HCT116 (cell line): ENCODE measurements around the gene YWHAB. TPM values are rescaled to one million over a fixed set of nuclear protein-coding genes. Genes with fewer than 3 reads are reported as not detected.

Experiments
- ATAC-seq: fragments of 200-7000 bp; cut with Tn5 transposase; 2 replicates; pipeline ENCODE4 v1.9.1; 2020; ENCODE audit warnings: mild to moderate bottlenecking, moderate library complexity
- BruUV-seq: library from RNA; stranded (reverse); fragments of 400-500 nt; replicated peaks from 2 replicates; lab custom pipeline; 2021; lab: Mats Ljungman, UMichigan
- CTCF ChIA-PET: fragments of 300-600 bp; sonication (Branson Sonifier 250); formaldehyde crosslinking; loops from one replicate; lab custom pipeline; 2021; ENCODE audit warnings: antibody characterized with exemption; lab: Charles Lee
- POLR2A ChIA-PET: fragments of 300-600, 350-600 bp; sonication (Branson Sonifier 250); formaldehyde crosslinking; loops from one replicate; lab custom pipeline; 2021; ENCODE audit warnings: antibody characterized with exemption; lab: Charles Lee
- RAD21 ChIA-PET, 2 experiments: fragments of 300-600 bp; sonication (Branson Sonifier 250); formaldehyde crosslinking; loops; one replicate each; lab custom pipeline; 2023; ENCODE audit warnings: low total read pairs in 2 of 2; ENCODE audit not compliant: uncharacterized antibody in 2 of 2, unreplicated experiment in 2 of 2, low non-redundant PET in 1 of 2; lab: Charles Lee
- DNase-seq: peaks from one replicate; pipeline ENCODE4 v3.0.0-alpha.2; 2010; ENCODE audit warnings: low read depth, low spot score
- H2AFZ ChIP-seq: fragments of 200-600 bp; shearing (Covaris generic), sonication (generic); 2 replicates; pipeline ENCODE4 v1.6.1; 2017; ENCODE audit warnings: low read depth, mixed run types, mixed read lengths, antibody characterized with exemption, low read length; ENCODE audit not compliant: poor library complexity, severe bottlenecking
- H3K27ac ChIP-seq: 2 replicates; pipeline ENCODE4 v1.5.1; 2012; ENCODE audit warnings: low read depth, low read length
- H3K27me3 ChIP-seq: fragments of 200-600 bp; sonication (generic); 2 replicates; pipeline ENCODE4 v1.6.1; 2016; ENCODE audit warnings: mixed run types, low read length, mixed read lengths; ENCODE audit not compliant: insufficient read depth
- H3K36me3 ChIP-seq, 2 experiments: fragments of 200-500 bp in 1 of 2; fragments of 200-600 bp in 1 of 2; sonication (Bioruptor generic) in 1 of 2; sonication (generic) in 1 of 2; 2 replicates each; pipeline versions ENCODE4 v1.5.1 to v1.6.1; 2014 to 2016; ENCODE audit warnings: low read length in 2 of 2, inconsistent platforms in 1 of 2, mixed read lengths in 1 of 2, mixed run types in 1 of 2; ENCODE audit not compliant: insufficient read depth in 2 of 2, control insufficient read depth in 1 of 2
- H3K4me1 ChIP-seq, 2 experiments: fragments of 200-600 bp in 1 of 2; sonication (generic) in 1 of 2; 2 replicates each; pipeline versions ENCODE4 v1.5.1 to v1.6.1; 2012 to 2017; ENCODE audit warnings: low read length in 2 of 2, inconsistent platforms in 1 of 2, mild to moderate bottlenecking in 1 of 2, mixed read lengths in 1 of 2, mixed run types in 1 of 2, moderate library complexity in 1 of 2; ENCODE audit not compliant: insufficient read depth in 2 of 2, control insufficient read depth in 1 of 2
- H3K4me2 ChIP-seq: fragments of 200-600 bp; sonication (generic); 2 replicates; pipeline ENCODE4 v1.6.1; 2017; ENCODE audit warnings: mixed run types, low read length, mixed read lengths
- H3K4me3 ChIP-seq, 2 experiments: fragments of 200-600 bp in 1 of 2; sonication (generic) in 1 of 2; replicated peaks in 1 of 2; 2 replicates each; pipeline ENCODE4 v1.5.1; 2011 to 2016; ENCODE audit warnings: low read length in 2 of 2, control low read depth in 1 of 2, low read depth in 1 of 2, mild to moderate bottlenecking in 1 of 2, mixed read lengths in 1 of 2, mixed run types in 1 of 2
- H3K79me2 ChIP-seq: fragments of 200-600 bp; sonication (generic); 2 replicates; pipeline ENCODE4 v1.6.1; 2017; ENCODE audit warnings: mild to moderate bottlenecking, mixed run types, low read length, moderate library complexity, mixed read lengths; ENCODE audit not compliant: insufficient read depth
- H3K9ac ChIP-seq: fragments of 200-600 bp; sonication (generic); 2 replicates; pipeline ENCODE4 v1.6.1; 2016; ENCODE audit warnings: low read length, mixed read lengths
- H3K9me2 ChIP-seq: fragments of 200-600 bp; sonication (generic), shearing (Covaris generic); 2 replicates; pipeline ENCODE4 v1.6.1; 2017; ENCODE audit warnings: mixed run types, mild to moderate bottlenecking, moderate library complexity; ENCODE audit not compliant: insufficient read depth
- H3K9me3 ChIP-seq, 2 experiments: fragments of 200-500 bp in 1 of 2; fragments of 200-600 bp in 1 of 2; sonication (Bioruptor generic) in 1 of 2; sonication (generic) in 1 of 2; 2 replicates each; pipeline ENCODE4 v1.6.1; 2014 to 2017; ENCODE audit warnings: low read length in 2 of 2, mixed read lengths in 2 of 2, inconsistent platforms in 1 of 2, low read depth in 1 of 2, mild to moderate bottlenecking in 1 of 2, mixed run types in 1 of 2, moderate library complexity in 1 of 2; ENCODE audit not compliant: control insufficient read depth in 1 of 2, insufficient read depth in 1 of 2
- H4K20me1 ChIP-seq: fragments of 200-600 bp; sonication (generic), shearing (Covaris generic); 2 replicates; pipeline ENCODE4 v1.6.1; 2017; ENCODE audit warnings: mixed run types, mild to moderate bottlenecking, moderate library complexity; ENCODE audit not compliant: insufficient read depth
- CBX3 ChIP-seq: IDR thresholded peaks from 2 replicates; pipeline ENCODE4 v1.6.1; 2012; ENCODE audit warnings: low read depth
- CEBPB ChIP-seq: IDR thresholded peaks from 2 replicates; pipeline ENCODE4 v1.6.1; 2012; ENCODE audit warnings: low read depth
- ELF1 ChIP-seq: IDR thresholded peaks from 2 replicates; pipeline ENCODE4 v1.6.1; 2012; ENCODE audit warnings: low read depth, borderline replicate concordance
- EZH2 ChIP-seq: fragments of 200-600 bp; sonication (generic); IDR thresholded peaks from 2 replicates; pipeline ENCODE4 v1.6.1; 2017; ENCODE audit warnings: antibody characterized with exemption, mixed run types
- FOSL1 ChIP-seq: IDR thresholded peaks from 2 replicates; pipeline ENCODE4 v1.6.1; 2012; ENCODE audit warnings: low read depth
- MAX ChIP-seq: IDR thresholded peaks from 2 replicates; pipeline ENCODE4 v1.6.1; 2012
- POLR2A ChIP-seq: IDR thresholded peaks from 2 replicates; pipeline ENCODE4 v1.7.0; 2011; ENCODE audit warnings: borderline replicate concordance; ENCODE audit not compliant: insufficient read depth, insufficient read length; ENCODE audit errors: extremely low read depth
- POLR2AphosphoS5 ChIP-seq: IDR thresholded peaks from 2 replicates; pipeline ENCODE4 v1.6.1; 2011; ENCODE audit warnings: mild to moderate bottlenecking, low read depth, low read length, moderate library complexity
- RAD21 ChIP-seq: IDR thresholded peaks from 2 replicates; pipeline ENCODE4 v1.6.1; 2012; ENCODE audit warnings: low read depth, mild to moderate bottlenecking
- REST ChIP-seq: IDR thresholded peaks from 2 replicates; pipeline ENCODE4 v1.6.1; 2012; ENCODE audit warnings: low read depth
- SIN3A ChIP-seq: IDR thresholded peaks from 2 replicates; pipeline ENCODE4 v1.6.1; 2012; ENCODE audit warnings: low read depth
- SP1 ChIP-seq: IDR thresholded peaks from 2 replicates; pipeline ENCODE4 v1.6.1; 2012; ENCODE audit warnings: low read depth
- SRF ChIP-seq: IDR thresholded peaks from 2 replicates; pipeline ENCODE4 v1.6.1; 2012; ENCODE audit warnings: low read depth
- TCF7L2 ChIP-seq: IDR thresholded peaks from 2 replicates; pipeline ENCODE4 v1.7.0; 2011; ENCODE audit warnings: borderline replicate concordance, inconsistent platforms; ENCODE audit not compliant: insufficient read depth, insufficient read length; ENCODE audit errors: extremely low read depth
- ZBTB33 ChIP-seq: IDR thresholded peaks from 2 replicates; pipeline ENCODE4 v1.6.1; 2011; ENCODE audit warnings: mild to moderate bottlenecking, low read length, moderate library complexity; ENCODE audit not compliant: insufficient replicate concordance; ENCODE audit errors: extremely low read depth
- ZFX ChIP-seq: fragments of 450-650 bp; IDR thresholded peaks from 2 replicates; pipeline ENCODE4 v1.6.1; 2017
- ZNF274 ChIP-seq: fragments of 200-500 bp; sonication (Bioruptor generic); IDR thresholded peaks from 2 replicates; pipeline ENCODE4 v1.6.1; 2014; ENCODE audit warnings: mild to moderate bottlenecking, low read depth, low read length, inconsistent platforms
- intact Hi-C: fragments of 100-400 bp; cut with micrococcal nuclease; formaldehyde crosslinking; loops from 2 replicates; pipeline ENCODE4 v1.10.0; 2022
- total RNA-seq: library from RNA; stranded (reverse); gene quantifications from one replicate; pipeline ENCODE4 v1.2.1, GENCODE V29; 2021; ENCODE audit not compliant: unreplicated experiment
- TF ChIP-seq, protein P1 (sequence below): IDR thresholded peaks from 2 replicates; pipeline ENCODE4 v1.6.1; 2012

The YWHAB gene
- total RNA-seq, 1 experiment from 2014 or later, result 200 TPM

DNA sequence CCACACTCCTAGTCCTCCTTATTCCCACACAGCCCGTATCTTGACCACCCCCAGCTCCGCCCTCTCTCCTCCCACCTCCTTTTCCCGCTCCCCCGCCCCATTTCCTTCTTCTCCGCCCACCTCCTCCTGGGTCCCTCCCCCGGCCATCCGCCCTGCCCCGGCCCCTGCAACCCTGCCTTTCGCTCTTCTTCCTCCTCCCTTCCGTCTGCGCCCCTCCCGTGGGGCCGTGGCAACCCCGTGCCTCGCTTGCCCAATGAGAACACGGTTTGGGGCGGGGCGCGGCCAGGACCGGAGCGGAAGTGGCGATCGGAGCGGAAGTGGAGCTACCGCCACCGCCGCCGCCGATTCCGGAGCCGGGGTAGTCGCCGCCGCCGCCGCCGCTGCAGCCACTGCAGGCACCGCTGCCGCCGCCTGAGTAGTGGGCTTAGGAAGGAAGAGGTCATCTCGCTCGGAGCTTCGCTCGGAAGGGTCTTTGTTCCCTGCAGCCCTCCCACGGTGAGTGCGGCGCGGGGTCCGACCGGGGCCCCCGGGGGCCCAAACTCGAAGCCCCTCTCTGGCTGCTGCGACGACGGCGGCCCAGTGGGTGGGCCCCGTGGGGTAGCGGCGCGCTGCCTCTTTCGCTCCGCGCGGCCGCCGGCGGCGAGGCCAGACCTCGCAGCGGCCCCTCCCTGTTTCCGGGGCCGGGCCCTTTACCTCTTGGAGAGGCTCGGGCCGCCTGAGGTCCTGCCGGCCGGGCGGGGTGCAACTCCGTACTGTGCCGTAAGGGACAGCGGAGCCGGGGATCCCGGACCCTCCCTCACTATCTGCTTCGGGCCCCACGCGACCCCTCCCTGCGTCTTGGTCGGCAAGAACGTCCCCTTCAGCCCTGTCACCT is at the start of gene YWHAB (continued):
- TF ChIP-seq, protein P1, sequence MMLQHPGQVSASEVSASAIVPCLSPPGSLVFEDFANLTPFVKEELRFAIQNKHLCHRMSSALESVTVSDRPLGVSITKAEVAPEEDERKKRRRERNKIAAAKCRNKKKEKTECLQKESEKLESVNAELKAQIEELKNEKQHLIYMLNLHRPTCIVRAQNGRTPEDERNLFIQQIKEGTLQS, result no peak
- TF ChIP-seq POLR2AphosphoS5, result peak; percentile 63
- TF ChIP-seq POLR2A, result peak; percentile 58
- no peak for TF ChIP-seq TCF7L2
- TF ChIP-seq ZFX, result peak; percentile 70
- TF ChIP-seq MAX, result no peak
- no peak for TF ChIP-seq SRF
- peak; percentile 74; the same call in 1 of the 2 replicates for TF ChIP-seq CBX3

- no peak overlapping the region for H3K9ac ChIP-seq
- no peaks in the 10 kb centered on the region for H3K36me3 ChIP-seq
- H4K20me1 ChIP-seq, result no peaks in the 10 kb centered on the region
- no peak overlapping the region for H2AFZ ChIP-seq
- BruUV-seq, result no TSS peak
- ChIA-PET RAD21 (no interaction called here), POLR2A (no interaction called here), CTCF (no interaction called here)
- H3K27me3 ChIP-seq, result peaks cover 30% of the 10 kb centered on the region; the same call in 1 of the 2 replicates
- H3K79me2 ChIP-seq, result no peaks in the 10 kb centered on the region
- H3K4me1 ChIP-seq, result no peaks in the 10 kb centered on the region
- no peak for DNase-seq
- intact Hi-C loops, result no loop called here
- ATAC-seq, result no peak
- H3K9me2 ChIP-seq, result no peaks in the 10 kb centered on the region
- H3K4me3 ChIP-seq, result no peak overlapping the region
- no peaks in the 10 kb centered on the region for H3K9me3 ChIP-seq
- H3K4me2 ChIP-seq, result no peak overlapping the region
- H3K27ac ChIP-seq, result no peak overlapping the region
- no peak for TF ChIP-seq FOSL1
- TF ChIP-seq EZH2, result no peak
- TF ChIP-seq, protein P1, result no peak
- no peak for TF ChIP-seq TCF7L2
- TF ChIP-seq ELF1, result no peak
- no peak for TF ChIP-seq REST
- no peak for TF ChIP-seq POLR2AphosphoS5
- no peak for TF ChIP-seq ZBTB33
- no peak for TF ChIP-seq RAD21
- TF ChIP-seq MAX, result no peak
- TF ChIP-seq ZNF274, result no peak
- TF ChIP-seq CEBPB, result no peak
- no peak for TF ChIP-seq SP1
- TF ChIP-seq SIN3A, result no peak
These were observed 48.8 kb upstream of the YWHAB start for GRCh38 chr20:44836601-44837120.
